CD14-positive monocyte (primary cell): ENCODE measurements around the gene CDK7. TPM values are rescaled to one million over a fixed set of nuclear protein-coding genes. Genes with fewer than 3 reads are reported as not detected.

Source experiments
- DNase-seq, 3 donors: peaks; one replicate each; pipeline ENCODE4 v3.0.0-alpha.2; 2011 to 2022
- H2AFZ ChIP-seq: 2 replicates; pipeline ENCODE4 v1.6.0; 2012; ENCODE audit warnings: mild to moderate bottlenecking, low read depth, low read length, inconsistent platforms; ENCODE audit not compliant: insufficient read depth, poor library complexity, severe bottlenecking
- H3K27ac ChIP-seq, 2 donors: 1 replicate in 1 of 2; 2 replicates in 1 of 2; pipeline ENCODE4 v1.5.1; 2012 to 2013; ENCODE audit warnings: low read length in 2 of 2, control low read depth in 1 of 2, inconsistent platforms in 1 of 2, low read depth in 1 of 2, mild to moderate bottlenecking in 1 of 2
- H3K27me3 ChIP-seq, 2 donors: one replicate each; pipeline versions ENCODE4 v1.6.0 to v1.6.1; 2011 to 2013; ENCODE audit warnings: low read length in 2 of 2; ENCODE audit not compliant: control insufficient read depth in 2 of 2, insufficient read depth in 2 of 2
- H3K36me3 ChIP-seq, 2 donors: replicated peaks in 1 of 2; 1 replicate in 1 of 2; 2 replicates in 1 of 2; pipeline versions ENCODE4 v1.5.1 to v1.6.1; 2012 to 2013; ENCODE audit warnings: low read length in 2 of 2, control low read depth in 1 of 2, inconsistent platforms in 1 of 2, mild to moderate bottlenecking in 1 of 2; ENCODE audit not compliant: insufficient read depth in 2 of 2, control insufficient read depth in 1 of 2
- H3K4me1 ChIP-seq, 2 donors: 1 replicate in 1 of 2; 2 replicates in 1 of 2; pipeline versions ENCODE4 v1.5.1 to v1.6.1; 2012 to 2013; ENCODE audit warnings: low read length in 2 of 2, control low read depth in 1 of 2, inconsistent platforms in 1 of 2, mild to moderate bottlenecking in 1 of 2, moderate library complexity in 1 of 2; ENCODE audit not compliant: insufficient read depth in 2 of 2, control insufficient read depth in 1 of 2
- H3K4me2 ChIP-seq: replicated peaks from 2 replicates; pipeline ENCODE3; 2012; ENCODE audit warnings: low read length, moderate library complexity, mild to moderate bottlenecking; ENCODE audit not compliant: poor library complexity, severe bottlenecking; ENCODE audit errors: extremely low read depth
- H3K4me3 ChIP-seq, 3 experiments: fragments of 200-600 bp in 1 of 3; sonication (generic) in 1 of 3; replicated peaks in 1 of 3; 1 replicate in 2 of 3; 2 replicates in 1 of 3; pipeline ENCODE4 v1.5.1; 2011 to 2013; ENCODE audit warnings: low read length in 3 of 3, mild to moderate bottlenecking in 3 of 3, control low read depth in 2 of 3, low read depth in 2 of 3, inconsistent platforms in 1 of 3, moderate library complexity in 1 of 3
- H3K79me2 ChIP-seq: 2 replicates; pipeline ENCODE4 v1.6.0; 2012; ENCODE audit warnings: mild to moderate bottlenecking, control low read depth, inconsistent platforms, low read length, moderate library complexity; ENCODE audit not compliant: insufficient read depth
- H3K9ac ChIP-seq: 2 replicates; pipeline ENCODE4 v1.6.0; 2017; ENCODE audit warnings: low read length, mild to moderate bottlenecking; ENCODE audit not compliant: insufficient read depth, poor library complexity, severe bottlenecking
- H3K9me3 ChIP-seq, 2 donors: replicated peaks in 1 of 2; 1 replicate in 1 of 2; 2 replicates in 1 of 2; pipeline versions ENCODE4 v1.5.1 to v1.6.1; 2012 to 2013; ENCODE audit warnings: low read length in 2 of 2, control low read depth in 1 of 2; ENCODE audit not compliant: control insufficient read depth in 1 of 2, insufficient read depth in 1 of 2
- H4K20me1 ChIP-seq: 2 replicates; pipeline ENCODE4 v1.6.0; 2012; ENCODE audit warnings: mild to moderate bottlenecking, low read length, control low read depth, moderate library complexity; ENCODE audit not compliant: insufficient read depth
- H3K27ac Mint-ChIP-seq, 7 donors: one replicate each; pipeline ENCODE4 v1.8.0; 2020; ENCODE audit warnings: mild to moderate bottlenecking in 7 of 7, mixed read lengths in 7 of 7, moderate library complexity in 6 of 7, inconsistent platforms in 2 of 7
- H3K27me3 Mint-ChIP-seq, 3 donors: one replicate each; pipeline ENCODE4 v1.8.0; 2021 to 2022; ENCODE audit warnings: low read depth in 3 of 3, mild to moderate bottlenecking in 3 of 3, mixed read lengths in 3 of 3, moderate library complexity in 3 of 3, inconsistent platforms in 1 of 3
- H3K36me3 Mint-ChIP-seq, 2 donors: one replicate each; pipeline ENCODE4 v1.8.0; 2020; ENCODE audit warnings: mixed read lengths in 2 of 2, inconsistent platforms in 1 of 2, mild to moderate bottlenecking in 1 of 2
- H3K4me1 Mint-ChIP-seq: one replicate; pipeline ENCODE4 v1.8.0; 2020; ENCODE audit warnings: mild to moderate bottlenecking, mixed read lengths
- H3K4me3 Mint-ChIP-seq, 2 donors: one replicate each; pipeline ENCODE4 v1.8.0; 2020; ENCODE audit warnings: mild to moderate bottlenecking in 2 of 2, mixed read lengths in 2 of 2, moderate library complexity in 1 of 2
- H3K9me3 Mint-ChIP-seq, 7 donors: one replicate each; pipeline ENCODE4 v1.8.0; 2020 to 2022; ENCODE audit warnings: mixed read lengths in 7 of 7, mild to moderate bottlenecking in 6 of 7, moderate library complexity in 6 of 7, inconsistent platforms in 2 of 7
- WGBS: methylation state at CpG from one replicate; pipeline ENCODE4 v1.1.5; 2013; ENCODE audit warnings: missing lambda C conversion rate; ENCODE audit not compliant: insufficient coverage; 5-methylcytosine and 5-hydroxymethylcytosine counted together
- intact Hi-C, 2 donors: fragments of 100-400 bp; cut with micrococcal nuclease; formaldehyde crosslinking; loops; one replicate each; pipeline versions ENCODE4 v1.15.0 to v1.15.1; 2023
- polyA plus RNA-seq, 3 donors: library from polyadenylated mRNA; depleted of rRNA in 1 of 3; unstranded in 2 of 3; stranded (reverse) in 1 of 3; fragments of 300-500 nt in 2 of 3; fragments of >200 nt in 1 of 3; fragmentation: Illumina TruSeq in 2 of 3; gene quantifications; 1 replicate in 2 of 3; 2 replicates in 1 of 3; pipeline ENCODE4 v1.2.3, GENCODE V29; 2012 to 2021
- TF ChIP-seq, protein P1 (sequence below): fragments of 200-600 bp; IDR thresholded peaks from one replicate; pipeline ENCODE4 v1.8.0; 2022; ENCODE audit warnings: antibody characterized with exemption, mild to moderate bottlenecking

CDK7 gene
- polyA plus RNA-seq, 3 donors = 12.4 to 20.4 (median 14.4) TPM

- no peak overlapping the region for H3K27ac ChIP-seq
- Mint-ChIP-seq H3K36me3 (peaks cover 43 to 57% of the 10 kb centered on the region in 2 donors), H3K27me3 (no peaks in the 10 kb centered on the region), H3K4me3 (no peak overlapping the region), H3K27ac (no peak overlapping the region), H3K9me3 (peaks cover 0 to 9% (median 2%) of the 10 kb centered on the region in 7 donors), H3K4me1 (peaks cover 11% of the 10 kb centered on the region)
- H3K36me3 ChIP-seq = peaks cover 8 to 54% of the 10 kb centered on the region in 2 donors
- no peak overlapping the region for H3K4me2 ChIP-seq
- no peak overlapping the region for H3K9ac ChIP-seq
- no peak overlapping the region for H3K4me3 ChIP-seq
- TF ChIP-seq, protein P1, sequence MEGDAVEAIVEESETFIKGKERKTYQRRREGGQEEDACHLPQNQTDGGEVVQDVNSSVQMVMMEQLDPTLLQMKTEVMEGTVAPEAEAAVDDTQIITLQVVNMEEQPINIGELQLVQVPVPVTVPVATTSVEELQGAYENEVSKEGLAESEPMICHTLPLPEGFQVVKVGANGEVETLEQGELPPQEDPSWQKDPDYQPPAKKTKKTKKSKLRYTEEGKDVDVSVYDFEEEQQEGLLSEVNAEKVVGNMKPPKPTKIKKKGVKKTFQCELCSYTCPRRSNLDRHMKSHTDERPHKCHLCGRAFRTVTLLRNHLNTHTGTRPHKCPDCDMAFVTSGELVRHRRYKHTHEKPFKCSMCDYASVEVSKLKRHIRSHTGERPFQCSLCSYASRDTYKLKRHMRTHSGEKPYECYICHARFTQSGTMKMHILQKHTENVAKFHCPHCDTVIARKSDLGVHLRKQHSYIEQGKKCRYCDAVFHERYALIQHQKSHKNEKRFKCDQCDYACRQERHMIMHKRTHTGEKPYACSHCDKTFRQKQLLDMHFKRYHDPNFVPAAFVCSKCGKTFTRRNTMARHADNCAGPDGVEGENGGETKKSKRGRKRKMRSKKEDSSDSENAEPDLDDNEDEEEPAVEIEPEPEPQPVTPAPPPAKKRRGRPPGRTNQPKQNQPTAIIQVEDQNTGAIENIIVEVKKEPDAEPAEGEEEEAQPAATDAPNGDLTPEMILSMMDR = no peak
- WGBS = no CpG with 5 or more reads among the region's 8 CpGs
- H2AFZ ChIP-seq = no peak overlapping the region
- no peaks in the 10 kb centered on the region for H3K9me3 ChIP-seq
- no peaks in the 10 kb centered on the region for H3K27me3 ChIP-seq
- H4K20me1 ChIP-seq = peaks cover 42% of the 10 kb centered on the region
- intact Hi-C loops = no loop called here
- H3K79me2 ChIP-seq = peaks cover 96% of the 10 kb centered on the region
- no peak for DNase-seq
- no peaks in the 10 kb centered on the region for H3K4me1 ChIP-seq
These were observed 7.7 kb downstream of the CDK7 start for GRCh38 chr5:69242215-69242927.

DNA sequence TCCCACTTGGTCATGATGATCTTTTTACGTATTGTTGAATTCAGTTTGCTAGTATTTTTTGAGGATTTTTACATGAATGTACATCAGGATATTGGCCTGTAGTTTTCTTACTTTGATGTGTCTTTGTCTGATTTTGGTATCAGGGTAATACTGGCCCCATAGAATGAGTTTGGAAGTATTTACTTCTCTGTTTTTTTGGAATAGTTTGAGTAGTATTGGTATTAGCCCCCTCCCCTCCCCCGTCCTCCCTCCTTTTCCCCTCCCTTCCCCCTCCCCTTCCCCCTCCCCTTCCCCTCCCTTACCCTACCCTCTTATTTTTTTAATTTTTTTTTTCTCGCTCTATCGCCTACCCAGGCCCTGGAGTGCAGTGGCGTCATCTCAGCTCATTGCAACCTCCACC is 10.3 kb downstream of the CDK7 start:
- Histone ChIP-seq H3K79me2 (peaks cover 99% of the 10 kb centered on the region), H3K4me2 (no peak overlapping the region), H3K4me1 (no peaks in the 10 kb centered on the region), H3K9me3 (peaks cover 0 to 5% of the 10 kb centered on the region in 2 donors), H2AFZ (no peak overlapping the region), H3K27ac (no peak overlapping the region), H4K20me1 (peaks cover 42% of the 10 kb centered on the region), H3K9ac (no peak overlapping the region), H3K36me3 (peaks cover 0 to 30% of the 10 kb centered on the region in 2 donors), H3K4me3 (no peak overlapping the region), H3K27me3 (no peaks in the 10 kb centered on the region)
- TF ChIP-seq, protein P1 = no peak
- Mint-ChIP-seq H3K4me3 (no peak overlapping the region), H3K27ac (no peak overlapping the region), H3K36me3 (peaks cover 32 to 50% of the 10 kb centered on the region in 2 donors), H3K9me3 (peaks cover 2 to 16% (median 10%) of the 10 kb centered on the region in 7 donors), H3K4me1 (peaks cover 8% of the 10 kb centered on the region), H3K27me3 (no peaks in the 10 kb centered on the region)
- DNase-seq = no peak
- intact Hi-C loops = no loop called here
- WGBS = no CpG with 5 or more reads among the region's 5 CpGs
